HepG2 (cell line): Measurements from ENCODE around the gene SLC26A4.

Source experiments
- CEBPB ChIP-seq: IDR thresholded peaks from 2 replicates; pipeline ENCODE4 v1.6.1; 2011; ENCODE audit warnings: low read depth, low read length, improper control_type of control experiment, borderline replicate concordance
- HMGXB4 ChIP-seq, 2 experiments: sonication (generic) in 1 of 2; formaldehyde crosslinking in 1 of 2; IDR thresholded peaks; 2 replicates each; pipeline versions ENCODE4 v1.4.0 to v1.6.1; 2018 to 2020; ENCODE audit warnings: missing genetic modification reagents in 2 of 2, borderline replicate concordance in 1 of 2, low read depth in 1 of 2, mild to moderate bottlenecking in 1 of 2, missing biosample characterization in 1 of 2

- no peak for TF ChIP-seq HMGXB4 (CRISPR knock-in tag; IDR thresholded peaks at IDR 0.05; ENCODE audit: borderline replicate concordance in 1 of 2, low read depth in 1 of 2)
- TF ChIP-seq CEBPB = no peak
Measured at GRCh38 chr7:107638594-107638993, 22.0 kb upstream of the SLC26A4 start.
